HG02588 (cell line): ENCODE results near the gene FHIT.

Experiments
- ATAC-seq: cut with Tn5 transposase; IDR thresholded peaks from one replicate; pipeline ENCODE4 v1.9.1; 2021; ENCODE audit warnings: mild to moderate bottlenecking, moderate library complexity; ENCODE audit not compliant: unreplicated experiment

Gene FHIT

GRCh38 chr3:60095516-60095915, 1155.7 kb downstream of the FHIT start:
- ATAC-seq: no peak

GRCh38 chr3:60094392-60094947, 1156.8 kb downstream of the FHIT start:
- ATAC-seq: no peak

GRCh38 chr3:60090548-60090947, 1160.7 kb downstream of the FHIT start:
- ATAC-seq: no peak

GRCh38 chr3:60086811-60087210, 1164.4 kb downstream of the FHIT start:
- ATAC-seq: peak; percentile 79

GRCh38 chr3:60085649-60086048, 1165.6 kb downstream of the FHIT start:
- no peak for ATAC-seq

- peak; percentile 52 for ATAC-seq
Measured at GRCh38 chr3:60081381-60082095, 1169.7 kb downstream of the FHIT start.

- no peak for ATAC-seq
Measured at GRCh38 chr3:60080648-60081047, 1170.6 kb downstream of the FHIT start.

GRCh38 chr3:60079076-60079475, 1172.2 kb downstream of the FHIT start:
- ATAC-seq: no peak

GRCh38 chr3:60076331-60076730, 1174.9 kb downstream of the FHIT start:
- no peak for ATAC-seq

GRCh38 chr3:60073942-60074341, 1177.3 kb downstream of the FHIT start:
- ATAC-seq: no peak

GRCh38 chr3:60073228-60073627, 1178.0 kb downstream of the FHIT start:
- no peak for ATAC-seq

GRCh38 chr3:60070366-60070765, 1180.9 kb downstream of the FHIT start:
- ATAC-seq: no peak

GRCh38 chr3:60065227-60065868, 1185.9 kb downstream of the FHIT start:
- ATAC-seq: no peak

- ATAC-seq: no peak
Measured at GRCh38 chr3:60064210-60065178, 1186.8 kb downstream of the FHIT start.

GRCh38 chr3:60056404-60056803, 1194.8 kb downstream of the FHIT start:
- no peak for ATAC-seq

- no peak for ATAC-seq
Measured at GRCh38 chr3:60055765-60056164, 1195.5 kb downstream of the FHIT start.

GRCh38 chr3:60053526-60054265, 1197.6 kb downstream of the FHIT start:
- ATAC-seq: no peak

GRCh38 chr3:60048447-60048848, 1202.8 kb downstream of the FHIT start:
- no peak for ATAC-seq

GRCh38 chr3:60047426-60048200, 1203.6 kb downstream of the FHIT start:
- ATAC-seq: no peak

GRCh38 chr3:60046210-60046609, 1205.0 kb downstream of the FHIT start:
- no peak for ATAC-seq
